GM15510 (cell line): ENCODE data around the gene STAC3.

Experiments
- POLR2A ChIP-seq: IDR thresholded peaks from 3 replicates; pipeline ENCODE4 v1.6.1; 2011; ENCODE audit warnings: borderline replicate concordance; ENCODE audit not compliant: insufficient read length; ENCODE audit errors: extremely low read depth

Gene STAC3

GRCh38 chr12:57261428-57261865, 10.5 kb upstream of the STAC3 start:
- TF ChIP-seq POLR2A, result no peak

GRCh38 chr12:57260366-57260765, 9.4 kb upstream of the STAC3 start:
- TF ChIP-seq POLR2A, result no peak

GRCh38 chr12:57258977-57259970, 8.3 kb upstream of the STAC3 start:
- no peak for TF ChIP-seq POLR2A

- TF ChIP-seq POLR2A, result no peak
These were observed 4.9 kb upstream of the STAC3 start for GRCh38 chr12:57255916-57256315.

GRCh38 chr12:57254506-57255280, 3.7 kb upstream of the STAC3 start:
- TF ChIP-seq POLR2A, result no peak

- no peak for TF ChIP-seq POLR2A
These were observed 446 bp downstream of the STAC3 start for GRCh38 chr12:57250541-57250940.

- TF ChIP-seq POLR2A, result no peak
These were observed 1.8 kb downstream of the STAC3 start for GRCh38 chr12:57248934-57249742.

- TF ChIP-seq POLR2A, result no peak
These were observed 3.9 kb downstream of the STAC3 start for GRCh38 chr12:57247041-57247440.

GRCh38 chr12:57244312-57244696, 6.7 kb downstream of the STAC3 start:
- no peak for TF ChIP-seq POLR2A

GRCh38 chr12:57243521-57244311, 7.3 kb downstream of the STAC3 start:
- no peak for TF ChIP-seq POLR2A

- TF ChIP-seq POLR2A, result peak; percentile 47
These were observed 8.1 kb downstream of the STAC3 start for GRCh38 chr12:57242691-57243454.

- TF ChIP-seq POLR2A, result no peak
These were observed 8.7 kb downstream of the STAC3 start for GRCh38 chr12:57242329-57242690.
